GM23248 (cell line): Measurements from ENCODE around the gene PREP. TPM values are rescaled to one million over a fixed set of nuclear protein-coding genes. Genes with fewer than 3 reads are reported as not detected.

Source experiments
- DNase-seq: peaks from one replicate; pipeline ENCODE4 v3.0.0-alpha.2; 2015
- H2AFZ ChIP-seq: fragments of 200-600 bp; sonication (generic); 2 replicates; pipeline ENCODE4 v1.6.1; 2016; ENCODE audit warnings: antibody characterized with exemption
- H3F3A ChIP-seq: fragments of 200-600 bp; sonication (generic); 2 replicates; pipeline ENCODE4 v1.6.1; 2016; ENCODE audit warnings: mild to moderate bottlenecking, antibody characterized with exemption, mixed run types; ENCODE audit not compliant: insufficient read depth
- H3K27ac ChIP-seq: fragments of 200-600 bp; sonication (generic); 2 replicates; pipeline ENCODE4 v1.5.1; 2016; ENCODE audit warnings: mild to moderate bottlenecking
- H3K27me3 ChIP-seq: fragments of 200-600 bp; sonication (generic); replicated peaks from 2 replicates; pipeline ENCODE4 v1.6.1; 2016; ENCODE audit warnings: mild to moderate bottlenecking; ENCODE audit not compliant: insufficient read depth
- H3K36me3 ChIP-seq: fragments of 200-600 bp; sonication (generic); 2 replicates; pipeline ENCODE4 v1.6.1; 2016; ENCODE audit warnings: low read depth, mild to moderate bottlenecking
- H3K4me1 ChIP-seq: fragments of 200-600 bp; sonication (generic); 2 replicates; pipeline ENCODE4 v1.6.1; 2016; ENCODE audit warnings: mild to moderate bottlenecking; ENCODE audit not compliant: insufficient read depth
- H3K4me2 ChIP-seq: fragments of 200-600 bp; sonication (generic); one replicate; pipeline ENCODE4 v1.6.1; 2016; ENCODE audit warnings: mild to moderate bottlenecking; ENCODE audit not compliant: unreplicated experiment
- H3K4me3 ChIP-seq: fragments of 200-600 bp; sonication (generic); 2 replicates; pipeline ENCODE4 v1.5.1; 2016; ENCODE audit warnings: mild to moderate bottlenecking
- H3K79me2 ChIP-seq: fragments of 200-600 bp; sonication (generic); 2 replicates; pipeline ENCODE4 v1.6.1; 2016; ENCODE audit warnings: mild to moderate bottlenecking; ENCODE audit not compliant: insufficient read depth
- H3K9ac ChIP-seq: fragments of 200-600 bp; sonication (generic); 2 replicates; pipeline ENCODE4 v1.6.1; 2016; ENCODE audit warnings: mild to moderate bottlenecking
- H3K9me2 ChIP-seq: fragments of 200-600 bp; sonication (generic); 2 replicates; pipeline ENCODE4 v1.6.1; 2016; ENCODE audit warnings: mixed run types, mild to moderate bottlenecking, moderate library complexity; ENCODE audit not compliant: insufficient read depth
- H3K9me3 ChIP-seq: fragments of 200-600 bp; sonication (generic); one replicate; pipeline ENCODE4 v1.6.1; 2017; ENCODE audit warnings: low read depth
- H4K20me1 ChIP-seq: fragments of 200-600 bp; sonication (generic); 2 replicates; pipeline ENCODE4 v1.6.0; 2016; ENCODE audit not compliant: insufficient read depth
- EZH2 ChIP-seq: fragments of 200-600 bp; sonication (generic); IDR thresholded peaks from 2 replicates; pipeline ENCODE4 v1.6.1; 2018; ENCODE audit warnings: antibody characterized with exemption, mild to moderate bottlenecking; ENCODE audit not compliant: insufficient read depth, poor library complexity, severe bottlenecking
- EZH2phosphoT487 ChIP-seq: fragments of 200-600 bp; sonication (generic); IDR thresholded peaks from 2 replicates; pipeline ENCODE4 v1.6.1; 2018; ENCODE audit warnings: antibody characterized with exemption, moderate library complexity, mild to moderate bottlenecking, low read depth; ENCODE audit not compliant: insufficient read depth
- WGBS, 2 experiments: methylation state at CpG; one replicate each; pipeline ENCODE4 v1.1.6; 2015 to 2017; ENCODE audit warnings: low lambda C conversion rate in 2 of 2, low coverage in 1 of 2; ENCODE audit errors: missing lambda C conversion rate in 2 of 2; 5-methylcytosine and 5-hydroxymethylcytosine counted together
- in situ Hi-C: fragments of 300-500 bp; cut with MboI; formaldehyde crosslinking; loops from 2 replicates; pipeline ENCODE4 v1.15.0; 2020
- polyA plus RNA-seq: library from polyadenylated mRNA; unstranded; fragments of >200 nt; fragmentation: Nextera tagmentation; extraction: Ambion mirVana; gene quantifications from 2 replicates; pipeline ENCODE4 v1.2.1, GENCODE V29; 2016
- total RNA-seq: library from RNA; depleted of rRNA; stranded (reverse); fragments of >200 nt; shearing (Covaris generic); gene quantifications from 2 replicates; pipeline ENCODE4 v1.2.3, GENCODE V29; 2014

PREP gene
- total and polyA plus RNA-seq, 2 experiments from 2014 or later: 18.9 to 37.9 TPM

GRCh38 chr6:105372849-105373182 lies 30.1 kb downstream of the PREP start:
- TF ChIP-seq EZH2phosphoT487 (no peak), EZH2 (no peak)
- WGBS, 2 experiments: 98 to 100% methylated on average over 3 of the region's 3 CpGs
- DNase-seq: no peak
- Histone ChIP-seq H3K36me3 (peaks cover 17% of the 10 kb centered on the region; the same call in 1 of the 2 replicates), H3K27me3 (no peaks in the 10 kb centered on the region), H3K9me2 (no peaks in the 10 kb centered on the region), H2AFZ (no peak overlapping the region), H3K9ac (no peak overlapping the region), H3F3A (peaks cover 16% of the 10 kb centered on the region), H4K20me1 (no peaks in the 10 kb centered on the region), H3K79me2 (peaks cover 19% of the 10 kb centered on the region), H3K4me1 (peaks cover 14% of the 10 kb centered on the region), H3K27ac (no peak overlapping the region), H3K4me3 (no peak overlapping the region), H3K9me3 (no peaks in the 10 kb centered on the region), H3K4me2 (no peak overlapping the region)
- in situ Hi-C loops: loop anchor here (25.0 kb wide), 1 partner anchor 261 kb away; no protein-coding TSS in a partner anchor

GRCh38 chr6:105372142-105372848 lies 30.6 kb downstream of the PREP start:
- Histone ChIP-seq H3K4me2 (no peak overlapping the region), H3K27me3 (no peaks in the 10 kb centered on the region), H2AFZ (no peak overlapping the region), H3K4me1 (peaks cover 14% of the 10 kb centered on the region), H3K9me2 (no peaks in the 10 kb centered on the region), H4K20me1 (no peaks in the 10 kb centered on the region), H3K79me2 (peaks cover 14% of the 10 kb centered on the region; the same call in 1 of the 2 replicates), H3K9ac (no peak overlapping the region), H3K9me3 (no peaks in the 10 kb centered on the region), H3K36me3 (peaks cover 17% of the 10 kb centered on the region; the same call in 1 of the 2 replicates), H3F3A (peaks cover 16% of the 10 kb centered on the region), H3K27ac (no peak overlapping the region), H3K4me3 (no peak overlapping the region)
- TF ChIP-seq EZH2 (no peak), EZH2phosphoT487 (no peak)
- WGBS, 2 experiments: 86 to 88% methylated on average over 4 of the region's 4 CpGs
- DNase-seq: no peak
- in situ Hi-C loops: loop anchor here (25.0 kb wide), 1 partner anchor 260 kb away; no protein-coding TSS in a partner anchor

- WGBS, 2 experiments: 92 to 97% methylated on average over 1 of the region's 1 CpG
- peaks cover 16% of the 10 kb centered on the region for H3F3A ChIP-seq
- H3K27ac ChIP-seq: no peak overlapping the region
- no peak for DNase-seq
- H3K36me3 ChIP-seq: peaks cover 17% of the 10 kb centered on the region; the same call in 1 of the 2 replicates
- H3K9me3 ChIP-seq: no peaks in the 10 kb centered on the region
- no peak overlapping the region for H3K4me2 ChIP-seq
- no peaks in the 10 kb centered on the region for H3K27me3 ChIP-seq
- H3K79me2 ChIP-seq: 0 out of 2 replicates have a peak, but pooled peaks cover 5% of the 10 kb centered on the region
- H3K4me1 ChIP-seq: peaks cover 14% of the 10 kb centered on the region
- no peak overlapping the region for H3K9ac ChIP-seq
- no peaks in the 10 kb centered on the region for H3K9me2 ChIP-seq
- no peak overlapping the region for H2AFZ ChIP-seq
- no peak for TF ChIP-seq EZH2phosphoT487
- TF ChIP-seq EZH2: no peak
- no peaks in the 10 kb centered on the region for H4K20me1 ChIP-seq
- in situ Hi-C loops: loop anchor here (25.0 kb wide), 1 partner anchor 258 kb away; no protein-coding TSS in a partner anchor
- no peak overlapping the region for H3K4me3 ChIP-seq
These were observed 32.5 kb downstream of the PREP start for GRCh38 chr6:105370351-105370750.

GRCh38 chr6:105369145-105369544 lies 33.7 kb downstream of the PREP start:
- H3K4me1 ChIP-seq: peaks cover 9% of the 10 kb centered on the region
- DNase-seq: no peak
- 0 out of 2 replicates have a peak, but pooled peaks cover 5% of the 10 kb centered on the region for H3K79me2 ChIP-seq
- no peak overlapping the region for H3K9ac ChIP-seq
- TF ChIP-seq EZH2 (no peak), EZH2phosphoT487 (no peak)
- H3K36me3 ChIP-seq: peaks cover 17% of the 10 kb centered on the region; the same call in 1 of the 2 replicates
- in situ Hi-C loops: loop anchor here (25.0 kb wide), 1 partner anchor 257 kb away; no protein-coding TSS in a partner anchor
- WGBS, 2 experiments: 96 to 100% methylated on average over 1 of the region's 1 CpG
- no peak overlapping the region for H3K27ac ChIP-seq
- no peaks in the 10 kb centered on the region for H3K9me3 ChIP-seq
- H3K4me2 ChIP-seq: no peak overlapping the region
- H3K4me3 ChIP-seq: no peak overlapping the region
- H3K9me2 ChIP-seq: no peaks in the 10 kb centered on the region
- H2AFZ ChIP-seq: no peak overlapping the region
- H4K20me1 ChIP-seq: no peaks in the 10 kb centered on the region
- no peaks in the 10 kb centered on the region for H3K27me3 ChIP-seq
- H3F3A ChIP-seq: peaks cover 10% of the 10 kb centered on the region
